Activated naive CD8-positive, alpha-beta T cell treated with anti-CD3 and anti-CD28 coated beads for 36 hours (primary cell): Measurements from ENCODE around the gene TSPAN4. TPM values are rescaled to one million over a fixed set of nuclear protein-coding genes. Genes with fewer than 3 reads are reported as not detected.

ENCODE experiments used
- DNase-seq: peaks from one replicate; pipeline ENCODE4 v3.0.0; 2021
- H3K27ac Mint-ChIP-seq: one replicate; pipeline ENCODE4 v1.8.0; 2022; ENCODE audit warnings: mild to moderate bottlenecking, moderate library complexity, mixed read lengths
- H3K27me3 Mint-ChIP-seq: one replicate; pipeline ENCODE4 v1.8.0; 2022; ENCODE audit warnings: mild to moderate bottlenecking, mixed read lengths
- H3K36me3 Mint-ChIP-seq: one replicate; pipeline ENCODE4 v1.8.0; 2021; ENCODE audit warnings: mild to moderate bottlenecking, mixed read lengths
- H3K4me1 Mint-ChIP-seq: one replicate; pipeline ENCODE4 v1.8.0; 2021; ENCODE audit warnings: mixed read lengths
- H3K4me3 Mint-ChIP-seq: one replicate; pipeline ENCODE4 v1.8.0; 2022; ENCODE audit warnings: mild to moderate bottlenecking, moderate library complexity, mixed read lengths
- H3K9me3 Mint-ChIP-seq: one replicate; pipeline ENCODE4 v1.8.0; 2022; ENCODE audit warnings: mixed read lengths
- total RNA-seq, 2 experiments: library from RNA; stranded (reverse); gene quantifications; one replicate each; pipeline ENCODE4 v1.2.3, GENCODE V29; 2021

The TSPAN4 gene
- total RNA-seq, result 10 to 100 TPM; 12.8 to 16.2 TPM

- H3K4me1 Mint-ChIP-seq, result peaks cover 21% of the 10 kb centered on the region
- H3K27ac Mint-ChIP-seq, result peak within 1 kb of the TSS; percentile 85
- peak within 1 kb of the TSS; percentile 86 for H3K4me3 Mint-ChIP-seq
- H3K9me3 Mint-ChIP-seq, result no peaks in the 10 kb centered on the region
- H3K27me3 Mint-ChIP-seq, result no peaks in the 10 kb centered on the region
- peak; percentile 91 for DNase-seq
- H3K36me3 Mint-ChIP-seq, result peaks cover 11% of the 10 kb centered on the region
These were observed at the start of gene TSPAN4, which contains the start of gene POLR2L for GRCh38 chr11:842370-843002. Gene TSPAN4, plus strand, starts transcription at chr11:842852. Its CDS starts 7,453 bp downstream, at chr11:850305. Gene POLR2L, minus strand, starts transcription at chr11:842529. Its CDS starts 21 bp downstream, at chr11:842508.

- DNase-seq, result no peak
These were observed 49.8 kb upstream of the TSPAN4 start for GRCh38 chr11:792873-793272.

DNA sequence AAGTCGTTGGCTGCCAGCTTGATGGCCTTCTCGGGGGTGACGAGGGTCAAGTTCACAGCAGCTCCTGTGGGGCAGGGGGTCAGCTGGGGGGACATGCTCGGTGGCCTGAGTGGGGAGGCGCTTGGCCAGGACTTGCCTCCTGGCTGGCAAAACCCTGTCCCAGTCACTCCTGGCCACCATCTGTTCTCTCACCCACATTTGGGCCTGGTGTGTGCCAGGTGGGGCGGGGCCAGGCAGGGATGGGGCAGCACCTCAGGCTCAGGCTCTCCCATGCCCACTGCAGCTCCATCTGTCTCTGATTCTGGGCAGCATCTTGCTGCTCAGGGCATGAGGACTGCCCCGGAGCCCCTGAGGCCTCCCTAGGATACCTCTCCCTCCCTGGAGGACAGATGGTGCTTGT lies 49.1 kb upstream of the TSPAN4 start:
- Mint-ChIP-seq H3K27ac (no peak overlapping the region), H3K4me3 (peak overlapping the region; percentile 22), H3K4me1 (peaks cover 9% of the 10 kb centered on the region), H3K9me3 (no peaks in the 10 kb centered on the region), H3K36me3 (peaks cover 12% of the 10 kb centered on the region), H3K27me3 (no peaks in the 10 kb centered on the region)
- DNase-seq, result no peak

More at GRCh38 chr11:792873-793272, 49.8 kb upstream of the TSPAN4 start:
- no peaks in the 10 kb centered on the region for H3K9me3 Mint-ChIP-seq
- no peaks in the 10 kb centered on the region for H3K27me3 Mint-ChIP-seq
- peaks cover 12% of the 10 kb centered on the region for H3K36me3 Mint-ChIP-seq
- H3K27ac Mint-ChIP-seq, result no peak overlapping the region
- no peak overlapping the region for H3K4me3 Mint-ChIP-seq
- H3K4me1 Mint-ChIP-seq, result peaks cover 10% of the 10 kb centered on the region

DNA sequence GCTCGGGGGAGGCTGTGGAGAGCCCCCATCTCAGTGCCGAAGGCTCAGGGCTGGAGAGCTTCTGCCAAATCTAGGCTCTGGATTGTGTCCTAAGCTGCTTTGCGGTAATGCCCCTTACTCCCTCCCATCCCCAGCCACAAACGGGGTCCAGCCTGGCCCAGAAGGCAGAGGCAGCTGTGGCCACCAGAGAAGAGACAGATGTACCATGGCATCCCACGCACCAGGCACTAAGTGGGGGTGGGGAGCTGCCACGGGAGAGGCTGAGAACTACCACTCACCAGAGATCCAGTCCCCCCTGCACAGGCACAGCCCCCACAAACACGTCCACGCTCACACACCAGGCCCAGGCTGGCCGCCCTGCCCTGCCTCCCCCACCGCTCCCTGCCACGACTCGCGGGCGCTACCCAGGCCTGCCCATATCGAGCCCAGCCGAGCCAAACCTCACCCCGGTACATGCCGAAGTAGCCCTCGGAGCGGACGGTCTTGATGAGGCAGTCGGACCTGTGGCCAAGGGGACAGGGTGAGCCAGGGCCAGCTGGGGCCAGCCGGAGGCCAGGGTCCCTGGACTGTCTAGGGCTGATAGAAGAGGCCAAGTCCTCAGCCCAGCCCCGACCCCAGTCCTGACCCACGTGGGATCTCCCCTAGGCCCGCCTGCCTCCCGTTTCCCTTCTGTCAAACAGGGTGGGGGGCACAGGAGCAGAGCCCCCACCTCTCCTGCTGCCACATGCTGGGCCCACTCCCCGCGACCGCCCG lies 48.5 kb upstream of the TSPAN4 start:
- Mint-ChIP-seq H3K27ac (no peak overlapping the region), H3K9me3 (no peaks in the 10 kb centered on the region), H3K27me3 (no peaks in the 10 kb centered on the region), H3K36me3 (peaks cover 12% of the 10 kb centered on the region), H3K4me1 (peaks cover 9% of the 10 kb centered on the region), H3K4me3 (peak overlapping the region; percentile 62)
- DNase-seq, result no peak

- no peak overlapping the region for H3K27ac Mint-ChIP-seq
- H3K36me3 Mint-ChIP-seq, result peaks cover 12% of the 10 kb centered on the region
- peak overlapping the region; percentile 93 for H3K4me3 Mint-ChIP-seq
- H3K9me3 Mint-ChIP-seq, result no peaks in the 10 kb centered on the region
- no peaks in the 10 kb centered on the region for H3K27me3 Mint-ChIP-seq
- peaks cover 9% of the 10 kb centered on the region for H3K4me1 Mint-ChIP-seq
- DNase-seq, result no peak
These were observed 47.7 kb upstream of the TSPAN4 start for GRCh38 chr11:794766-795633.

- Mint-ChIP-seq H3K36me3 (peaks cover 10% of the 10 kb centered on the region), H3K27me3 (no peaks in the 10 kb centered on the region), H3K27ac (peak overlapping the region; percentile 85), H3K4me1 (peaks cover 9% of the 10 kb centered on the region), H3K9me3 (no peaks in the 10 kb centered on the region), H3K4me3 (peak overlapping the region; percentile 93)
- DNase-seq, result peak; percentile 86
These were observed 46.8 kb upstream of the TSPAN4 start for GRCh38 chr11:795634-796564.

DNA sequence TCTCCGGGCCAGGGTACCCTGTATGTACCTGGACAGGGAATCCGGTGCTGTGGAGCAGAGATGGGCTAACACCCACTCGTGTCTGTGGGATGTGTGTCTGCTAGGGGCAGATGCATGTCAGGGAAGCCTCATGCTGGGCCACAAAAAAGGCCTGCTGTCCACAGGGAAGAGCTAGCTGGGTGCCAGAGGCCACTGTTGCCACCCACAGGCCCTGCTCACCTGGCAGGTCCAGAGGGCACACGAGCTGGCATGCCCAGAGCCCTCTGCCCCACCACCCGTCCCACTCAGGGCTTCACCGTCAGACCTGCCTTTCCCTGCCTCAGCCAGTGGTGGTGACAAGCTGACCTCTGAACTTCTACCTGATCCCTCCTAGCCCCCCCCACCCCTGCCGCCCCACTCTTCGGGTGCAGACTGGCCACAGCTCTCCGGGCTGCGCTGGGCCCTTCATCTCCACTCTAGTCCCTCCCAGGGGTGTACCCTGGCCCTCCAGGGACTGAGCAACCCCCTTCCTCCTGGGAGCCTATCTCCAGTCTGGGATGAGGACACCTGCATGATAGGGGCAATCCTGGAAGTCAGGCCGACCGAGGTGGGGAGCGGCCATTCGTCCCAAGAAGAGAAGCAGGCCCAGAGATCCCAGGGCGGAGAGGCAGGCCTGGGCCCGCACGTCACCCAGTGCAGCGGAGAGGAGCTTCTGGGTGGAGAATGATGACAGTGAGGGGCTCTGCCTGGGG lies 45.9 kb upstream of the TSPAN4 start:
- H3K9me3 Mint-ChIP-seq, result no peaks in the 10 kb centered on the region
- peaks cover 8% of the 10 kb centered on the region for H3K36me3 Mint-ChIP-seq
- H3K4me1 Mint-ChIP-seq, result peaks cover 9% of the 10 kb centered on the region
- no peaks in the 10 kb centered on the region for H3K27me3 Mint-ChIP-seq
- no peak for DNase-seq
- peak overlapping the region; percentile 85 for H3K27ac Mint-ChIP-seq
- peak overlapping the region; percentile 93 for H3K4me3 Mint-ChIP-seq

DNA sequence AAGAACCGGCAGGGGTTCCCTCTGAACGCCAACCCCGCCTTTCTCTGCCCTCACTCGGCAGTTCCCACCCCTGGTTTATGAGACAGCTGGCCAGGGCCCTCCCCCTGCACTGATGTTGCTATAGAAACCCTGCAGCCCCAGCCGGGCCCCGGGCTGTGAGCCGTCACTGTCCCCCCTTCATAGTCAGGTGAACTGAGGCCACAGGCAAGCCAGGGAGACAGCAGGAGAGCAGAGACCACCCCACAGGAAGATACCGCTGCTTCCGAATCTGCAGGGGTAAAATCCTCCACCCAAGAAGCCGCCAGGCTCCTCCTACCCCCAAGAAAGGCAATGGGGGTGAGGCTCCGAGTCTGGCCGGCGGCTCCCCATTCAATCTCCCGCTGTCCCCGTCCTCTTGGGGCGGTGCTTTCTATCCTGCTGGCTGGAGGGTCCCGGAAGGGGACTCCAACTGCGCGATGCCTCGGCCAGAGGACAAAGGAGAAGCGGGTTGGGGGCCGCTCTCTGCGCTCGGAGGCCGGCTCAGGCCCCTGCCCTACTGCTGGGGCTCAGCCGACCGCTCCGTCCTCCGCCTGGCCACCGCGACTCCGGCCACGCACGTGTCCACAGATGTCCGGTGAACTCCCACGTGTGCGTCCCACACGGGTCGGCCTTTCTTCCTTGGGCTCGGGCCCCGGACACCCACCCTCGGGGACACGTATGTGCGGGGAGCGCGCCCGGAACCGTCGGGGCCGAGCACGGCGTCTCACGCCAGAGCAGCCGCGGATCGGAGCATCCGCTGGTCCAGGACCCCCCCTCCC lies 45.2 kb upstream of the TSPAN4 start:
- Mint-ChIP-seq H3K4me3 (peak overlapping the region; percentile 93), H3K27ac (peak overlapping the region; percentile 85), H3K4me1 (peaks cover 9% of the 10 kb centered on the region), H3K27me3 (no peaks in the 10 kb centered on the region), H3K9me3 (no peaks in the 10 kb centered on the region), H3K36me3 (peaks cover 8% of the 10 kb centered on the region)
- peak; percentile 89 for DNase-seq

DNA sequence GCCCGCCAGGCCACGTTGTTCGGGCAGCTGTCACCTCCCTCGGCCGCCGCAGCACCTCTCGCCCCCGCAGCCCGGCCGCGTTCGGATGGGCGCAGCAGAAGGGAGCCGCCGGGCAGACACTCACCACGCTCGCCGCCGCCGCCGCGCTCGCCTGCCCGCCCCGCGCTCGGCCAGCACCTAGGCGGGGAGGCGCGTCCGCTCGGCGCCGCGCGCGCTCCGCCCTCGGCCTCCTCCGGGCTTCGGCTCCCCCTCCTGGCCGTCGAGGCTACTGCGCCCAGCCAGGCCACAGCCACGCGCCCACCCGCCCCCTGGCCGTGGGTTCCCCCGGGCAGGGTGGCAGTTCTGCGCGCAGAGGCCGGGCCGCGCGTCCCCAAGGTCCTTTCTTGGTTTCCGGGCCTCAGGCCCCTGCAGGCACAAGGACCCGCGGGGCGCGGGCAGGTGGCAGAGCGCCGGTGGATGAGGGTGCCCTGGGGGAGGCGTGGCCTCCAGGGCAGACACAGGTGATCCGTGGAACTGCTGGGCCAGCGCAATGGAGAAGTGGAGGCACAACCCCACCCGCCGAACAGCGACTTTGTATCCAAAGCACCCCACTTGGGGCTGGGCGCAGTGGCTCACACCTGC lies 44.4 kb upstream of the TSPAN4 start, which contains the start of gene SLC25A22:
TSS of gene SLC25A22 (minus strand) at position 189 of the 621 bp plus-strand sequence. CDS start 3,275 bp downstream, outside the sequence.
- peak within 1 kb of the TSS; percentile 85 for H3K27ac Mint-ChIP-seq
- peaks cover 10% of the 10 kb centered on the region for H3K4me1 Mint-ChIP-seq

GRCh38 chr11:799641-800316 lies 42.9 kb upstream of the TSPAN4 start:
- Mint-ChIP-seq H3K36me3 (peaks cover 4% of the 10 kb centered on the region), H3K4me3 (no peak overlapping the region), H3K27ac (no peak overlapping the region), H3K27me3 (no peaks in the 10 kb centered on the region), H3K9me3 (no peaks in the 10 kb centered on the region), H3K4me1 (peaks cover 15% of the 10 kb centered on the region)
- DNase-seq, result no peak

More for the DNA sequence above, 44.4 kb upstream of the TSPAN4 start, which contains the start of gene SLC25A22:
- peak within 1 kb of the TSS; percentile 93 for H3K4me3 Mint-ChIP-seq
- peaks cover 8% of the 10 kb centered on the region for H3K36me3 Mint-ChIP-seq
- no peaks in the 10 kb centered on the region for H3K9me3 Mint-ChIP-seq
- no peaks in the 10 kb centered on the region for H3K27me3 Mint-ChIP-seq
- DNase-seq, result peak; percentile 93

- Mint-ChIP-seq H3K27me3 (no peaks in the 10 kb centered on the region), H3K4me1 (peaks cover 14% of the 10 kb centered on the region), H3K9me3 (no peaks in the 10 kb centered on the region), H3K4me3 (no peak overlapping the region), H3K36me3 (peaks cover 4% of the 10 kb centered on the region), H3K27ac (no peak overlapping the region)
- no peak for DNase-seq
These were observed 42.2 kb upstream of the TSPAN4 start for GRCh38 chr11:800473-800872.
